Left ventricle myocardium superior (tissue), 1 donor: ENCODE results near the gene SRRM2. TPM values are rescaled to one million over a fixed set of nuclear protein-coding genes. Genes with fewer than 3 reads are reported as not detected.

Experiments
- ATAC-seq: fragments of 200-7000 bp; cut with Tn5 transposase; one replicate; pipeline ENCODE4 v1.9.1; 2020; ENCODE audit warnings: mild to moderate bottlenecking, moderate library complexity
- DNase-seq: peaks from one replicate; pipeline ENCODE4 v3.0.0-alpha.2; 2020
- intact Hi-C: fragments of 100-400 bp; cut with micrococcal nuclease; formaldehyde crosslinking; loops from one replicate; pipeline ENCODE4 v1.11.0; 2022
- total RNA-seq: library from RNA; stranded (reverse); fragmentation: NEBNext Ultra II Directional; extraction: Animal tissue kit (Norgen Biotek cat#: 25700); gene quantifications from one replicate; pipeline ENCODE4 v1.2.1, GENCODE V29; 2021
- donor health status: DM: no; HTN: yes; CAD: no; lungs with severe emphysema.

The SRRM2 gene
- total RNA-seq, 1 donor from 2014 or later = 292 TPM

GRCh38 chr16:2810651-2811050 is 58.2 kb downstream of the SRRM2 start:
- DNase-seq = no peak
- intact Hi-C loops = no loop called here
- ATAC-seq = no peak

- intact Hi-C loops = no loop called here
- ATAC-seq = no peak
- no peak for DNase-seq
Measured at GRCh38 chr16:2811703-2812471, 59.4 kb downstream of the SRRM2 start.

DNA sequence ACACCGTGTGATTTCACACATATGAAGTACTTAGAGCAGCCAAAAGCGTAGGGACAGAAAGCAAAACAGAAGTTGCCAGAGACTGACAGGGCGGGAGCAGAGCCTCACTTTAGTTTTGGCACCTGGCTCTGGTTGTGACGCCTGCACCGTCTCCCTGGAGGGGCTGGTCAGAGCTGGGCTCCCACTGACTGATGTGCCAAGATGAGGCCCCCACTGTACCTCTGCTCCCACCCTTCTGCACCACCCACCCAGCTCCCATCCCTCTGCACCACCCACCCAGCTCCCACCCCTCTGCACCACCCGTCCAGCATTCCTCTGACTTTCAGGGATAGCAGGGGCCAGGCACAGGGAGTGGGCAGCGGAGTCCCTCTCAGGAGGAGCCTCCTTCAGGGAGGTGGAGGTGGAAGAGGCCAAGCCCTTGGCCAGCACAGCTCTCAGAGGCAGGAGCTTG is 61.4 kb downstream of the SRRM2 start:
- intact Hi-C loops = no loop called here
- no peak for DNase-seq

DNA sequence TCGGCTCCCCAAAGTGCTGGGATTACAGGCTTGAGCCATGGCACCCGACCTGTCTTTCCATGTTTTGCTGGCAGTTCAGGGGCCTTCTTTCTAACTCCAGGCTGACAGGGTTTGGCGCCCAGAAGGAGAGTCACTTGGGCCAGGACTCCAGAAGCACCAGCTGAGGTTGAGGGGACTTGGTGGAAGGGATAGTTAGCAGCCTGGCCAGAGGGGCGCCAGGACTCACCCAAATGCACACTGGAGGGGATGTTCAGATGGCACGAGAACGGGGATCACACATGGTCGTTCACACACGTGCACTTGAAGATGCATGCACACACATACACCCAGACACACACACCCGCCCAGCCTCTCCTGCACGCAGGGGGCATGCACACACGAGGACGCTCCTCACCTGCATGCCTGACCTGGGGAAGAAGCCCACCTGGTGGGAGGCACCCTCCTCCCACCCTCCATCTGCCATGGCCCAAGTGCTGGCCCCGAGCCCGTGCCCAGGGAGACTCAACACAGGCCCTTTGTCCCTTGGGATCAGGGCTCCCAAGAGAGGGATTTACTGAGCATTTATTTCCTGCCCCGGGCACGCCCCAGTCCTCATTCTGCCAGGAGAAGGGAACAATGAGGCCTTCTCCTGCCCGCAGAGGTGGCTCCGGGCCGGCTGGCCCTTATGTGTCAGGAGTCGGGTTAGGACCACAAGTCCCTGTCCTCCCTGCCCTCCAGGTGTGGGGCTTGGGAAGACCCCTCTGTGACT is 62.3 kb downstream of the SRRM2 start:
- DNase-seq (no peak), ATAC-seq (no peak)
- intact Hi-C loops = no loop called here

More for the DNA sequence above, 61.4 kb downstream of the SRRM2 start:
- ATAC-seq = no peak

- ATAC-seq (no peak), DNase-seq (no peak)
- intact Hi-C loops = no loop called here
Measured at GRCh38 chr16:2815299-2815771, 62.9 kb downstream of the SRRM2 start.

DNA sequence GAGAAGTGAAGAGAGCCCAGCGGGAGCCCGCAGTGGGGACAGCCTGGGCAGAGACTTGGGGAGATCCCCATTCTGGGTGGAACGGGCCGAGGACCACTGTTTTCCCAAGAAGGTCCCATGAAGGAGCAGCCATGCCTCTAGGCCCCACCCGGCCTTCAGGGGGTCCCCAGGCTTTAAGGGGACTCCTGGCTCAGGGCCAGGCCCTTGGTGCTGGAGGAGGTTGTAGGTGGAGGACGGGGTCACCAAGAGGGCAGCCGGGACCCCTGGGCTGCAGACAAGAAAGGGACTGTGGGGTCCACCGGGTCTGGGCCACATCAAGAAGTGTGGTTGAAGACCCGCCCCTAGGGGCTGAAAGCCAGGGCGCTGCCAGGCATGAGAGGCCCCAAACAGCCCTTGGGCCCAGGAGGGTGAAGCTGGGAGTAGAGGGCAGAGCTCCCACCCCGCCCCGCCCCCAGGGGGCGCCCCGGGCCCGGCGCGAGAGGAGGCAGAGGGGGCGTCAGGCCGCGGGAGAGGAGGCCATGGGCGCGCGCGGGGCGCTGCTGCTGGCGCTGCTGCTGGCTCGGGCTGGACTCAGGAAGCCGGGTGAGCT is 64.4 kb downstream of the SRRM2 start, which contains the start of gene PRSS21:
Gene PRSS21, plus strand, starts transcription at position 487 of the 589 bp plus-strand sequence. Its CDS starts 32 bp downstream, at position 519.
- intact Hi-C loops = no loop called here
- ATAC-seq = no peak
- DNase-seq = no peak

- DNase-seq (no peak), ATAC-seq (no peak)
- intact Hi-C loops = no loop called here
Measured at GRCh38 chr16:2817340-2818271, 65.2 kb downstream of the SRRM2 start.

DNA sequence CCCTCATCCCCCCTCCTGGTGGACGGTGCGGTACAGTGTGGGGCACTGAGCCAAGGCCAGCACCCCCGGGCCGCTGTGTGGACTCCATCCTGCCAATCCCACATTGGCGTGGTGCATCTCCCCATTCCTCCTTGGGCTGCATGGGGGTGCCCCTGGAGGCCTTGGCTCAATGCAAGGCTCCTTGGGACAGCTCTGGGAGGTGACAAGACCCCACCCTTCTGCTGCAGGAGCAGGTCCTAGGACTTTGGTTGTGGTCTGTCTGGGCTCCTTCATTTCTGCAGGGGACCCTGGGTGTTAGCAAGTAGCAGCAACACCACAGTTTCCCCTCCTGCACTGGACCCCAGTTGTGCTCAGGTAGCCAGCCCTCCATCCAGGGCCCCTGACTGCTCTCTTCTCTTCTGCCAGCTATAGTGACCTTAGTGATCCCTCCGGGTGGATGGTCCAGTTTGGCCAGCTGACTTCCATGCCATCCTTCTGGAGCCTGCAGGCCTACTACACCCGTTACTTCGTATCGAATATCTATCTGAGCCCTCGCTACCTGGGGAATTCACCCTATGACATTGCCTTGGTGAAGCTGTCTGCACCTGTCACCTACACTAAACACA is 65.9 kb downstream of the SRRM2 start:
- intact Hi-C loops = no loop called here
- DNase-seq (no peak), ATAC-seq (no peak)

DNA sequence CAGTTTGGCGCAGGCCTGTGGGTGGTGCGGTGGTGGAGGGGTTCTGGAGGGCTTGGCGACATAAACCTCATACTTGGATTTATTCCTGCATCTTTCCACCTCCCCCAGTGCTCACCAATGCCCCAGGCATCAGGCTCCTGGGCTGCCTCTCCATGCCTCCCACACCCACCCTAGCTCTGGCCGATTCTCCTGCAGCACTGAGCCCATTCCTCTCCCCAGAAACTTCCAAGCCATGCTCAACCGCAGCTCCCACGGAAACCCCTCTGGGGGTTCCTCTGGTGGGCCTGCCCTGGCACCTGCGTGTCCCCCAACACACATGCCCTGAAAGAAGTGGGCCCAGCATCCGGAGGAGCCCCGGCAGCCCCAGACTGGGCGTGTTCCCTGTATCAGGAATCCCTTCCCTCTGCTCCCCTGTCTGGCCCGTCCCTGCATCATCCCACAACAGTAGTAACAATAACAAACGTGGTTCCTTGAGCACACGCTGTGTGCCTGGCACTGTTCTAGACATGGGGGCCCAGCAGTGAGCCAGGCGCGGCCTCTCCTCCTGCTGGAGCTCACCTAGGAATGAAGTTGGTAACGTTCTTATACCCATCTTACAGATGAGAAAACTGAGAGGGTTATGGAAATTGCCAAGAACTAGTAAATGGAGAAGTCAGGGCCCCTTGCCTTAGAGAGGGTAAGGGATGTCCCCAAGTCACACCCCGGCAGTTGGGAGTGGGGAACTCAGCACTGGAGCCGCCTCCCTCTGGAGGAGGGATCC is 66.9 kb downstream of the SRRM2 start:
- ATAC-seq = no peak
- intact Hi-C loops = no loop called here
- no peak for DNase-seq

DNA sequence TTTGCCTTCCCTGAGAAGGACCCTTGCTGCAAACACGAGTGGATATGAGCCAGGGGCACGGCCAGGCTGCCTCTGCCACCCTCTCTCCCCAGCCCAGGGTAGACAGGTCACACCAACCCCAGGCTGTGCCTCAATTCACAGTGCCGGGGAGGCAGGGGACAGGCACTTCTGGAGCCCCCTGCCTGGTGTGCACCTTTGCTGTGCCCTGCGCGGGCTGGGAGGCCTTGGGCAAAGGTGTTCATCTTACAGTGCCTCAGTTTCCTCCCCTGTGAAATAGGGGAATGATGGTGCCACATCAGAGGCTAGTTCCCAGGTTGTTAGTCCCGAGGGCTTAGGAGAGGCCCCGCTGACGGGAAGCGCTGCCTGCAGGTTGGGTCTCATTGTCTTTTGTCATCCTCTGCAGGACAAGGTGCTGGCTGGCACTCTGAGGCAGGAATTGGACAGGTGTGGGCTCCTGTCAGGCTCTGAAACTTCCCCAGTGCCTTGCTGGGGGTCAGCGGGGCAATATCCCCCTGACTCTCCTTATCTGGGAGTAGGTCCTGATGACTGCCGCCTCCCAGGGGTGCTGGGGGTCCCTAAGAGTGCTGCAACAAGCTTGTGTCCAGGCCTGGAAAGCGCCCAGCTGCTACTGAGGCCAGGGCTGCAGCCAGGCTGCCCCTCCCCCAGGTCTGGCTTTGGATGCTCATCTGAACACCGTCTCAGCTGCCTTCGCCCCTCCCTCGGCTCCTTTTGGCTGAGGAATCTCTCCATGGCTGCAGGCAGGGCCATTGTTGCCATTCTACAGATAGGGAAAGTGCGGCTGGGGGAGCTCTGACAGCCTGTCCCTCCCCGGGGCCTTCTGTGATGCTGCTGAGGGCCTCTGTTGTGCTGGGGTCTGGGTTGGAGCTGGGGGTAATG is 67.7 kb downstream of the SRRM2 start:
- ATAC-seq = no peak
- no peak for DNase-seq
- intact Hi-C loops = no loop called here

Other genes starting within 250 kb of the SRRM2 start
- 150 TPM for gene ATP6V0C, start 238.7 kb upstream of the SRRM2 start, total RNA-seq
- 15.8 TPM for gene AMDHD2, start 232.3 kb upstream of the SRRM2 start, total RNA-seq
- gene CEMP1, start 221.2 kb upstream of the SRRM2 start, total RNA-seq = not detected
- 43.1 TPM for gene PDPK1, start 214.6 kb upstream of the SRRM2 start, total RNA-seq
- 10.4 TPM for gene KCTD5, start 70.1 kb upstream of the SRRM2 start, total RNA-seq
- 0.12 TPM for gene PRSS27, start 32.4 kb upstream of the SRRM2 start, total RNA-seq
- gene ELOB, start 24.6 kb downstream of the SRRM2 start, total RNA-seq = 325 TPM
- gene PRSS33, start 34.9 kb downstream of the SRRM2 start, total RNA-seq = not detected
- not detected for gene PRSS41, start 45.8 kb downstream of the SRRM2 start, total RNA-seq
- not detected for gene PRSS21, start 64.6 kb downstream of the SRRM2 start, total RNA-seq
- gene ZG16B, start 77.7 kb downstream of the SRRM2 start, total RNA-seq = 0.37 TPM
- gene PRSS22, start 105.5 kb downstream of the SRRM2 start, total RNA-seq = not detected
- gene FLYWCH2, start 130.6 kb downstream of the SRRM2 start, total RNA-seq = 28.6 TPM
- 36.1 TPM for gene FLYWCH1, start 159.3 kb downstream of the SRRM2 start, total RNA-seq
- gene KREMEN2, start 211.6 kb downstream of the SRRM2 start, total RNA-seq = not detected
- 7.9 TPM for gene PAQR4, start 216.7 kb downstream of the SRRM2 start, total RNA-seq
- gene PKMYT1, start 227.8 kb downstream of the SRRM2 start, total RNA-seq = 0.55 TPM